HepG2 (cell line): ENCODE data around the gene PGS1. TPM values are rescaled to one million over a fixed set of nuclear protein-coding genes. Genes with fewer than 3 reads are reported as not detected.
A peak's percentile ranks its signal among the peaks of the same experiment; 100 is the strongest.

Experiments
- ATAC-seq: fragments of 200-7000 bp; cut with Tn5 transposase; 3 replicates; pipeline ENCODE4 v1.9.1; 2020; ENCODE audit warnings: mild to moderate bottlenecking, moderate library complexity
- BruUV-seq: library from RNA; stranded (reverse); fragments of 400-500 nt; replicated peaks from 2 replicates; lab custom pipeline; 2021; lab: Mats Ljungman, UMichigan
- CTCF ChIA-PET: fragments of 300-600 bp; formaldehyde crosslinking; extraction: SDS; loops from one replicate; lab custom pipeline; 2021; ENCODE audit warnings: low total read pairs, inconsistent platforms, low intra/inter-chr PET ratio; lab: Yijun Ruan, JAX
- POLR2A ChIA-PET: fragments of 350-600 bp; sonication (Branson Sonifier 250); formaldehyde crosslinking; loops from one replicate; lab custom pipeline; 2020; ENCODE audit warnings: antibody characterized with exemption, inconsistent platforms; lab: Yijun Ruan, JAX
- DNase-seq: peaks from one replicate; pipeline ENCODE4 v3.0.0-alpha.2; 2015; ENCODE audit warnings: low spot score
- FAIRE-seq: peaks from 3 replicates; lab custom pipeline; 2011; peaks lifted over from hg19 to GRCh38; lab: Jason Lieb, UNC
- H2AFZ ChIP-seq: one replicate; pipeline ENCODE4 v1.6.1; 2011; ENCODE audit warnings: low read length, inconsistent platforms
- H3K27ac ChIP-seq: fragments of 300-600 bp; 3 replicates; pipeline ENCODE4 v1.8.0; 2011; ENCODE audit warnings: mixed run types, mild to moderate bottlenecking, mixed read lengths, low read length, inconsistent platforms; ENCODE audit not compliant: insufficient read depth; ENCODE audit errors: extremely low read length
- H3K27me3 ChIP-seq, 2 experiments: fragments of 200-600 bp in 1 of 2; 2 replicates in 1 of 2; 3 replicates in 1 of 2; pipeline versions ENCODE4 v1.6.0 to v1.8.0; 2011; ENCODE audit warnings: low read length in 2 of 2, mild to moderate bottlenecking in 2 of 2, moderate library complexity in 2 of 2, inconsistent platforms in 1 of 2; ENCODE audit not compliant: insufficient read depth in 2 of 2, control insufficient read depth in 1 of 2
- H3K36me3 ChIP-seq, 2 experiments: fragments of 200-600 bp in 1 of 2; replicated peaks in 1 of 2; 2 replicates in 1 of 2; 3 replicates in 1 of 2; pipeline versions ENCODE4 v1.5.1 to v1.8.0; 2011; ENCODE audit warnings: low read length in 2 of 2, inconsistent platforms in 1 of 2; ENCODE audit not compliant: insufficient read depth in 2 of 2, control insufficient read depth in 1 of 2
- H3K4me1 ChIP-seq: 2 replicates; pipeline ENCODE4 v1.5.1; 2012; ENCODE audit warnings: low read length, inconsistent platforms; ENCODE audit not compliant: insufficient read depth
- H3K4me2 ChIP-seq: 2 replicates; pipeline ENCODE4 v1.6.0; 2011; ENCODE audit warnings: low read depth, low read length, inconsistent platforms
- H3K4me3 ChIP-seq, 3 experiments: fragments of 200-600 bp in 1 of 3; sonication (generic), shearing (Covaris generic) in 1 of 3; replicated peaks in 1 of 3; 2 replicates each; pipeline ENCODE4 v1.5.1; 2011 to 2016; ENCODE audit warnings: low read length in 3 of 3, inconsistent platforms in 2 of 3, low read depth in 2 of 3, mild to moderate bottlenecking in 2 of 3, control low read depth in 1 of 3, mixed read lengths in 1 of 3; ENCODE audit not compliant: insufficient read depth in 1 of 3
- H3K79me2 ChIP-seq: one replicate; pipeline ENCODE4 v1.6.1; 2011; ENCODE audit warnings: low read length, inconsistent platforms; ENCODE audit not compliant: insufficient read depth
- H3K9ac ChIP-seq: 2 replicates; pipeline ENCODE4 v1.6.0; 2011; ENCODE audit warnings: mild to moderate bottlenecking, low read depth, low read length, inconsistent platforms; ENCODE audit not compliant: insufficient read depth
- H3K9me3 ChIP-seq: 2 replicates; pipeline ENCODE4 v1.5.1; 2012; ENCODE audit warnings: mild to moderate bottlenecking, low read length
- H4K20me1 ChIP-seq: 2 replicates; pipeline ENCODE4 v1.6.0; 2011; ENCODE audit warnings: inconsistent platforms, mild to moderate bottlenecking, low read length, moderate library complexity; ENCODE audit not compliant: insufficient read depth
- DR1 ChIP-seq: sonication (generic); formaldehyde crosslinking; IDR thresholded peaks from 2 replicates; pipeline ENCODE4 v1.8.0; 2021; ENCODE audit warnings: mild to moderate bottlenecking, missing genetic modification reagents, inconsistent platforms
- KDM5B ChIP-seq: sonication (generic); formaldehyde crosslinking; IDR thresholded peaks from 2 replicates; pipeline ENCODE4 v1.4.0; 2020; ENCODE audit warnings: missing genetic modification reagents, mild to moderate bottlenecking, borderline replicate concordance
- ZBTB33 ChIP-seq: sonication (generic); formaldehyde crosslinking; IDR thresholded peaks from 2 replicates; pipeline ENCODE4 v1.4.0; 2020; ENCODE audit warnings: missing genetic modification reagents
- ZNF253 ChIP-seq: sonication (generic); formaldehyde crosslinking; IDR thresholded peaks from 2 replicates; pipeline ENCODE4 v1.8.0; 2022; ENCODE audit warnings: mild to moderate bottlenecking, missing genetic modification reagents, borderline replicate concordance
- WGBS: methylation state at CpG from one replicate; pipeline ENCODE4 v1.1.6; 2017; ENCODE audit warnings: low lambda C conversion rate; 5-methylcytosine and 5-hydroxymethylcytosine counted together
- in situ Hi-C: cut with HindIII; loops from 2 replicates; pipeline ENCODE4 v1.10.0; 2017; ENCODE audit warnings: low pct_unique_long_range_greater_than_20kb; ENCODE audit not compliant: extremely low pct_ligation_motif_present
- intact Hi-C: fragments of 100-400 bp; cut with micrococcal nuclease; formaldehyde crosslinking; loops from one replicate; pipeline ENCODE4 v1.10.0; 2022; ENCODE audit not compliant: unreplicated experiment
- polyA plus RNA-seq, 8 experiments: library from polyadenylated mRNA; depleted of rRNA in 3 of 8; stranded (reverse) in 7 of 8; unstranded in 1 of 8; fragments of >200 nt; fragmentation: Illumina TruSeq in 4 of 8; extraction: Trizol in 4 of 8; gene quantifications; 2 replicates each; pipeline versions ENCODE4 v1.2.1 to v1.2.3, GENCODE V29; 2011 to 2016; ENCODE audit warnings: low read depth in 4 of 8, missing spikeins in 1 of 8, mixed read lengths in 1 of 8; ENCODE audit not compliant: insufficient read depth in 1 of 8
- total RNA-seq, 5 experiments: library from RNA; depleted of rRNA; stranded (reverse); fragments of >200 nt; fragmentation: Illumina TruSeq; extraction: Trizol; gene quantifications; 2 replicates each; pipeline ENCODE4 v1.2.3, GENCODE V29; 2016; ENCODE audit warnings: low read depth in 1 of 5
- TF ChIP-seq, protein P1 (sequence below): sonication (generic); formaldehyde crosslinking; IDR thresholded peaks from 2 replicates; pipeline ENCODE4 v1.8.1; 2023; ENCODE audit warnings: mild to moderate bottlenecking, missing genetic modification reagents
- TF ChIP-seq, protein P2 (sequence below): sonication (generic); formaldehyde crosslinking; IDR thresholded peaks from 2 replicates; pipeline ENCODE4 v1.5.1; 2020; ENCODE audit warnings: mild to moderate bottlenecking, missing genetic modification reagents, moderate library complexity

Gene PGS1
- total and polyA plus RNA-seq, 2 of the 13 experiments (the other 11 are each of a cell fraction or from before 2014, with no cell fraction given): 25.9 to 31.5 TPM

DNA sequence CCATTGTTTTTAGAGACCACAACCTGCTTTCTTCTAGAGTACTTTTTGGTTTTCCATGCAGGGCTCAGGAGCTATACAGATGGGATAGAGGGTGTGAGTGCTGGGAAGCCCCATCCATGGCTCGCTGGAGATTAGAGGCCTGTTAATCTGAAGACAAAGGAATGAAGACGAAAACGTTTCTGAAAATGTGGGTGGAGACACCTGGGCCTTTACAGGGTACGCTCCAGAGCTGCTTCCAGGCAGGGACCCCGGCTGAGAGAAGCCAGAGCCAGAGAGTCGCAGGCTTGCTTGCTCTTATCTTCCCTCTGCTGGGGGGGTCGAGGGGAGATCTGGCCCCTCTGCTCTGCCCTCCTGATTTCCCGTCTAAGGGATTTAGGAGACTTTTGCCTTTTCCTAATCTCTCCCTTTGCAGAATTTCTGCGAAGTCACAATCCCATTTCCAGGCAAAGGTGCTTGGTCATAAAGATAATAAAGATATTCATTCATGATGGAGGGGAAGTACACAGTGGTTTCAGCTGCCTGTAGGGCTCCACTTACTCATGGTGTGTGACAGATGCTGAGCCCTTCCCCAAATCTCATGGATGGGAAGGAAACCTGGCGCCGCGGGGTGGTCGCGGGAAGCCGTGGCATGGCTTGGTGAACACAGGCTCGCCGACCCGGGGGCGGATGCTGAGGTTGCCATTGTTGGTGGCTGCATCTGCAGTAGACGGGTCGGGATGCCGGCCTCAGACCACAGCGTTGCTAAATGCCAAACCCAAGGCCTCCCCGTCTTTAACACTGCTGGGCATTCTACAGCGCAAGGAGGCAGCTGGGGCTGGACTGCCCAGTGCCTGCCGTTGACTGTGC is 13.8 kb upstream of the PGS1 start:
- POLR2A ChIA-PET: interaction anchor here (1.0 to 2.6 kb wide), 4 partner anchors 8 to 57 kb away, joined by 3 to 8 read pairs (median 3); no protein-coding TSS in a partner anchor
- CTCF ChIA-PET: no interaction called here
- peaks cover 41% of the 10 kb centered on the region for H3K4me1 ChIP-seq
- WGBS: 45% methylated on average over 26 of the region's 26 CpGs
- no peak overlapping the region for H3K9ac ChIP-seq
- FAIRE-seq (no peak), ATAC-seq (no peak), DNase-seq (no peak)
- TF ChIP-seq KDM5B (CRISPR knock-in tag): 0 out of 2 replicates have a peak, but pooled peaks have one; percentile 23
- TF ChIP-seq ZNF253 (CRISPR knock-in tag): 0 out of 2 replicates have a peak, but pooled peaks have one; percentile 40
- TF ChIP-seq, protein P1, sequence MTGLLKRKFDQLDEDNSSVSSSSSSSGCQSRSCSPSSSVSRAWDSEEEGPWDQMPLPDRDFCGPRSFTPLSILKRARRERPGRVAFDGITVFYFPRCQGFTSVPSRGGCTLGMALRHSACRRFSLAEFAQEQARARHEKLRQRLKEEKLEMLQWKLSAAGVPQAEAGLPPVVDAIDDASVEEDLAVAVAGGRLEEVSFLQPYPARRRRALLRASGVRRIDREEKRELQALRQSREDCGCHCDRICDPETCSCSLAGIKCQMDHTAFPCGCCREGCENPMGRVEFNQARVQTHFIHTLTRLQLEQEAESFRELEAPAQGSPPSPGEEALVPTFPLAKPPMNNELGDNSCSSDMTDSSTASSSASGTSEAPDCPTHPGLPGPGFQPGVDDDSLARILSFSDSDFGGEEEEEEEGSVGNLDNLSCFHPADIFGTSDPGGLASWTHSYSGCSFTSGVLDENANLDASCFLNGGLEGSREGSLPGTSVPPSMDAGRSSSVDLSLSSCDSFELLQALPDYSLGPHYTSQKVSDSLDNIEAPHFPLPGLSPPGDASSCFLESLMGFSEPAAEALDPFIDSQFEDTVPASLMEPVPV: no peak
- peak; percentile 12; the same call in 1 of the 2 replicates for TF ChIP-seq DR1 (CRISPR knock-in tag)
- TF ChIP-seq, protein P2, sequence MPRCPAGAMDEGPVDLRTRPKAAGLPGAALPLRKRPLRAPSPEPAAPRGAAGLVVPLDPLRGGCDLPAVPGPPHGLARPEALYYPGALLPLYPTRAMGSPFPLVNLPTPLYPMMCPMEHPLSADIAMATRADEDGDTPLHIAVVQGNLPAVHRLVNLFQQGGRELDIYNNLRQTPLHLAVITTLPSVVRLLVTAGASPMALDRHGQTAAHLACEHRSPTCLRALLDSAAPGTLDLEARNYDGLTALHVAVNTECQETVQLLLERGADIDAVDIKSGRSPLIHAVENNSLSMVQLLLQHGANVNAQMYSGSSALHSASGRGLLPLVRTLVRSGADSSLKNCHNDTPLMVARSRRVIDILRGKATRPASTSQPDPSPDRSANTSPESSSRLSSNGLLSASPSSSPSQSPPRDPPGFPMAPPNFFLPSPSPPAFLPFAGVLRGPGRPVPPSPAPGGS (CRISPR knock-in tag): no peak
- TF ChIP-seq ZBTB33 (CRISPR knock-in tag): peak; percentile 71; the same call in 1 of the 2 replicates
- H3K4me3 ChIP-seq: no peak overlapping the region
- H4K20me1 ChIP-seq: no peaks in the 10 kb centered on the region; the same call in 1 of the 2 replicates
- H2AFZ ChIP-seq: no peak overlapping the region
- peaks cover 20 to 81% of the 10 kb centered on the region in 2 experiments for H3K27me3 ChIP-seq
- no peak overlapping the region for H3K4me2 ChIP-seq
- BruUV-seq: no TSS peak
- intact Hi-C loops: loop anchor here (2.0 kb wide), 1 partner anchor 32 kb away; no protein-coding TSS in a partner anchor
- no peaks in the 10 kb centered on the region for H3K9me3 ChIP-seq
- in situ Hi-C loops: loop anchor here (5.0 kb wide), 1 partner anchor 58 kb away; no protein-coding TSS in a partner anchor
- no peaks in the 10 kb centered on the region for H3K36me3 ChIP-seq
- H3K79me2 ChIP-seq: no peaks in the 10 kb centered on the region
- no peak overlapping the region for H3K27ac ChIP-seq
